NCI-H2227 (cell line): ENCODE data around the gene BRD3OS.
"Not testable (repeated sequence)": the region's sequence is repeated elsewhere in the genome, so short reads cannot be mapped to it uniquely, and the experiment has no call there.

ENCODE experiments used
- DNase-seq: peaks from one replicate; lab custom pipeline; 2025; ENCODE audit not compliant: unreplicated experiment; lab: John Stamatoyannopoulos, UW

The BRD3OS gene

DNA sequence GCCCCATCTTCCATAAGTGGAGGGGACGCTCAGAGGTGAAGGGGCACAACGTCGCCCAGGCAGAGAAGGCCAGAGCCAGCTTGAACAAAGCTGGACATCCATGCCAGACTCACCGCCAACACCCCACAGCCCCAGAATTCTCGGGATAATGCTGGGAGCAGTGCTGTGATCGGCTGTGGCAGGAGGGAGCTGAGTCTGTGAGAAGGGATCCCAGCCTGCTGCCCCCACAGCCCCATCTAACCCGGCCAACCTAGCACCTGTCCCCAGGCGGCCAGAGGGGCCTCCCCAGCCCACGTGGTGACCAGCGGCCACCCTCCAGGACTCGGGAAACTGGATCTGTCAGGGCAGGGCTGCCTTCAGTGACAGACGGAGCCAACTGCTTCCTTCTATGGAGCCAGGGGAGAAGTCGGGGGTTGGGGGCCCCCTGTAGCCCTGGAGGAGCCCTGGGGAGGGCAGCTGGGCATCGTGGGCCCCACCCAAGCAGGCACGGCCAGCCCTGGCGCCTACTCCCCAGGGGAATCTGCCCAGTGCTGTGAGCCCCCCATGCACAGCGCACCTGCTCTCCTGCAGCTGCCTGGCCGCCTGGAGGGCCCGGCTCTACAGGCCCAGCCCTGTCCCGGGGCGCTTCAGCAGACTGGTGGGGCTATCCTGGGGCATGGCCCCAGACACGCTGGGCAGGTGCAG lies 36.5 kb downstream of the BRD3OS start:
- no peak for DNase-seq

DNA sequence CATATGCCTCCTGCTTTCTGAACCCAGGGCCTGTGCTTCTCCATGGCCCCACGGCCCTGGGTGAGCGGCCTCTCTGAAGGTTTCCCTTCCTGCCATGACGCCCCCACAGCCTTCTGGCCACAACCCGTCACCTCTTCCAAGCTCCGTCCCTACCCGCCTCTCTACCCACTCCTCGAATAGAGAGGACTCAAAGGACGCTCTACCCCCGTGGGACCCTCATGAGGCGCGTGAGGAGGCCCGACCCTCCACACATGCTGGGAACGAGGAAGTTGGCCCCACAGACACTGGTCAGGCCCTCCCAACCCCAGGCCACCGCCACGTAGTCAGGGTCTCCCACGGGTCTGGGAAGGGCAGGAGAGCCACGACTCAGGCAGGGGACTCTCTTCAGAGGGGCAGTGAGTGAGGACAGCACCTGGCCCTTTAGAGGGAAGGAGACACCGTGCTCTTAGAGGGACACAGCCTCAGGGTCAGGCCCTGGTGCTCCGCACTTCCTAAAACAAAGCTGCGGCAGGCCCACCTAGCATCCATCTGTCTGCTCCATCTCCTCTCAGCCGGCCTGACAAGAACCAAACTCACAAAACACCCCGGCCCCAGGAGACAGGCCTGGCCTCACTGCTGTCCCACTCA lies 37.3 kb downstream of the BRD3OS start:
- no peak for DNase-seq

DNA sequence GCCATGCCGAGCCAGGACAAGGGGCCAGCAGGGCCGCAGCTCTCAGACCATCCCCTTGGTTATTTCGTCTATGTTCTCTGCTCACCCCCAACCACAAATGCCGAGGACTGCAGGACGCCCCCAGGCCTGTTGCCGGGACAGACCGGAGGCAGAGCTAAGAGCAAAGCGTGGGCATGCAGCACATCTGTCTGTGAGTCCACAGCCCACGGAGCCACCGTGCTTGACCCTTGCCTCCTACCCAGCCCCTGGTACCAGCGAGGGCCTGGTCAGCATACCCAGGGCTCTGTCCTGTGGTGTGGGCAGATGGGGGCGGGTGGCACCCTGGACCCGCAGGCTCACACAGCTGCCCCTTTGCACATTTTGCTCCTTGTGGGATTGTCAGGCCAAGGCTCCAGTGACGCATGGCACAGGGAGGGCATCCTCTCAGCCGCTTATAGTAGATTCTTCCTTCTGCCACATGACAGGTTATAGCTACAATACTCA lies 37.8 kb downstream of the BRD3OS start:
- DNase-seq, result no peak

DNA sequence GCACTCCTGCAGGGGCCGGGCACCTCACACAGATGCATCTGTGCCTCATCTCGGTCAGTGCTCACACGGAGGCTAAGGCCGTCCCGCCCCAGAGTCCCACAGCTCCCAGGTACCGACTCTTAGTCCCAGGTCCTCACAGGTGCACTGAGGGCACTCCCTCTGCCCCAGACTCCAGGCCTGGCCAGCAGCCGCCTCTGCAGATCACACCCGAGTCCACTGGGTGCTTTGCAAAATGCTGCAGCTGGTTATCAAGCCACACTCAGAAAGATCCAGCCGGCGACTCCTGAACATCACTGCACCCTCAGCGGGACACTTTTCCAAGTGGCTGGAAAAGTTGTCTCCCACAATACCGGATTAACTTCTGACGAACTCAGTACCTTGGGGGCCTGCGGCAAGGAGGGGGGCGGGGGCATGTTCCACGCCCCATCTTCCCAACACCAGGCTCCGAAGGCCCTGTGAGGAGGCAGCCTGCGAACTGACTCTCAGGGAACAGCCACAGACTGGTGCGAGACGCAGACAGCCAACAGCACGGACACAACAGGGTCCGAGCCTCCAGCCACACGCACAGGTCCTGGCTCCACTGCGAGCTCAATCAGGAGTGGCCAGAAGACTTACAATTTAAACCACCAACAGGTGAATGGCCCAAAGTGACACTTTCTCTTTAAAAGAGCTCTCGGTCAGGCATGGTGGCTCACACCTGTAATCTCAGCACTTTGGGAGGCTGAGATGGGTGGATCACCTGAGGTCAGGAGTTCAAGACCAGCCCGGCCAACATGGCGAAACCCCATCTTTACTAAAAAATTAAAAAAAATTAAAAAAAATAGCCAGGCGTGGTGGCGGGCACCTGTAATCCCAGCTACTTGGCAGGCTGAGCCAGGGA lies 38.5 kb downstream of the BRD3OS start:
- no peak for DNase-seq

DNA sequence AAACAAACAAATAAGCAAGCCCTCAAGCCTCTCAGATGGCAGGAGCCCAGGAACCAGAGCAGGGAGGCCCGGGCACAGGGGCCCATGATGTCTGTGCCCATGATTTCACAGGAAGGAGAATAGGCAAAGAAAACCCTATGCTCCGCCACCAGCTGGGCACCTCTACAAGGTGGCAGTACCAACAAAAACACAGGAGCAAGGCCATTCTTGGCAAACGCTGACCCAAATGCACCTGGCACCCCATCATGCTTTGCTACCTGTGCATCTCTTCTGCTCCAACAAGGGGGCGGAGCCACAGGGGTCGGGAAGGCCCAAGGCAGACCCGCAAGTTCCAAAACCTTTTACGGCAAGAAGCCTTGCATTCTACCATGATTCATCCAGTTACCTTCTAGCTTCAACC lies 39.4 kb downstream of the BRD3OS start:
- no peak for DNase-seq

GRCh38 chr9:134065612-134066419 lies 40.5 kb downstream of the BRD3OS start:
- no peak for DNase-seq

DNA sequence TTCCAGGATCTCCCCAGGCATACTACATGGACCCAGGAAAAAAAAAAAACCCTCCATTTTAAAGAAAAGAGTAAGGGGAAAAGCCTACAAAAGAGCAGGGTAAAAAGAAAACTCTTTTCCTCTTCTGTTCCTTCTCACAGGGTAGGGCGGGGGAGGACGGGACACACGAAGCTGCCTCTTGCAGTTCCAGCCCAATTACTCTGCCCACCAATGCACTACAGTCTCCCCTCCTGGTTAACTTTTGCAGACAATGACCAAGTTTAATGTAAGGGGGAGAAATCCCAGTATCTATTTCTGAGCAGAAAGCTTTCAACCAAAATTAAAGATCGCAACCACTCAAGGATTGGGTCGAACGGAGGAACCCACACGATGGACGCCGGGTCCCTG lies 41.2 kb downstream of the BRD3OS start:
- no peak for DNase-seq

GRCh38 chr9:134066913-134067851 lies 41.9 kb downstream of the BRD3OS start:
- DNase-seq, result peak; percentile 61

DNA sequence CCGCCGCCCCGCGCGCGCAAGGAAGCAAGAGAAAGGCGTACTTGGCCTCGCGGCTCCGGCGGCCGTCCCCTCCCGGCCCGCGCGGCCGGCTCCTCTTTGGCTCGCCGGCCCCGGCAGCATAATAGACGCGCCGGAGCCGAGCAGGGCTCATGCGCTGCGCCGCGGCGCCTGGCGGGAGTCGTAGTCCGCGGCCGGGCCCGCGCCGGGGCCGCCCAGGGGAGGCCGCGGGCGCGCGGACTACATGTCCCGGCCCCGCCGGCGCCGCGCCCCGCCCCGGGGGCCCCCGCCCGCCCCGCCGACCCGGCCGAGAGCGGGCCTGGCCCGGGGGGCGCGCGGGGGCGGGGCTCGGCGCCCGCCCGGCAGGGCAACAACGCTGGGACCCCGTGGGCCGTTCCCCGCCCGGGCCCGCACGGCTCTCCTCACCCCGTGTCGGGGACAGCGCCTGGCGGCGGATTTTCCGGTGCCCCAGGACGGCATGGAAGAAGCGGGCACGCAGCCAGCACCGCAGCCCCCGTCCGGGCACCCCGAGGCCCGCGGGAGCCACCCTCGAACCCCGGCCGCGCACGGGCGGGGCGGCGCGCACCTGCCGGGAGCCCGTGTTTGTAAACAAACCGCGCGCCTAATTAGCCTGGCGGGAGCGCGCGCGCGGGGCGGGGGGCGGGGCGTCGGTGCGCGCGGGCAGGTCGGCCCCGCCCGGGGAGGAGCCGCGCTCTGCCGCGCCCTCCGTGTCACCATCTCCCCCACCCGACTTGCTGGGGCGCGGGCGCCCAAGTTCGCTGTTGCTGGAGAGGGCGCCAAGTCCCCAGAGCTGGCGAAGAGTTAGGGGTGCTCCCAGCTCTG lies 42.8 kb downstream of the BRD3OS start, which contains the start of gene BRD3:
BRD3 (minus strand) TSS at position 123 of the 840 bp plus-strand sequence. CDS start 14,549 bp downstream, outside the sequence.
- peak; percentile 93 for DNase-seq

GRCh38 chr9:134068744-134069479 lies 43.6 kb downstream of the BRD3OS start:
- no peak for DNase-seq

DNA sequence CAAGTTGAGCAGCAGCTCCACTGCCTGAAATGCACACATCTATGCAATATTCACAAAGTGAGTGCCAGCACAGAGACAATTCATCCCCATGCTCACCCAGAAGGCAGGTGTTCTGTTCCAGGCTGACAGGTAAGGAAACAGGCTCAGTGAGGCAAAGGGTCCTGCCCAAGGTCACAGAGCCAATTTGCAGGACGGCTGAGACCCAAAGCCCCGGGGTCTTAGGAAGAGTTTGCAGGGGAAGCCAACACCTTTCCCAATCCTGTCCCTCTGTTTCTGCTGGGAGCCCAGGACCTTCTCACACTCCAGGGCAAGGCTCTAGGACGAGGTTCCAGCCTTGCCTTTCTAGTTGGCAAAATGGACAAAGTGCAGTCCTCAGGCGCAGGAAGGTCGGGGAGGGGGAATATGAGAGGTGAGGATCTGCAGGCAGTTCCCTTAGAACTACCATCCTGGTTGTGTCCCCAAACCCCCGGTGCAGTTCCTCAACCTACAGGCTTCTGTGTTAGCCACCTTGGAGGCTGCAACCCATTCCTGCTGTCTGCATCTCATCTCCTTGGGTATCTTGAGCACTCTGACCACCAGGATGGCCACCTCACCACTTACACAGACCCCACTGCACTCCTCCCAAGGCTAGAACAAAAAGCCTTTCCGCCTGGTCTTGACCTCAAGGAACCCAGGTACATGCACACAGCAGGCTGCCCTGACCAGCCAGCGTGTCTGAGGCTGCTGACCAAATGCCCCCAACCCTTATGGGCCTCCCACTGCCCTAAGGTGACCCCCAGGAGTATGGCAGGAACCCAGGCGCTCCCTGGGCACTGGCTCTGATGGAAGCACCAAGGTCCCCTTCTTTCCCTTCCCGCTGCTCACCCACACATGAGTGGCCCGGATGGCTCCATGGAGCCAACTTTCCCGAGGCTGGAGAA lies 44.5 kb downstream of the BRD3OS start:
- DNase-seq, result no peak

- no peak for DNase-seq
Observed at GRCh38 chr9:134071149-134071548, 45.9 kb downstream of the BRD3OS start.

GRCh38 chr9:134072683-134073082 lies 47.4 kb downstream of the BRD3OS start:
- not testable (repeated sequence) for DNase-seq

DNA sequence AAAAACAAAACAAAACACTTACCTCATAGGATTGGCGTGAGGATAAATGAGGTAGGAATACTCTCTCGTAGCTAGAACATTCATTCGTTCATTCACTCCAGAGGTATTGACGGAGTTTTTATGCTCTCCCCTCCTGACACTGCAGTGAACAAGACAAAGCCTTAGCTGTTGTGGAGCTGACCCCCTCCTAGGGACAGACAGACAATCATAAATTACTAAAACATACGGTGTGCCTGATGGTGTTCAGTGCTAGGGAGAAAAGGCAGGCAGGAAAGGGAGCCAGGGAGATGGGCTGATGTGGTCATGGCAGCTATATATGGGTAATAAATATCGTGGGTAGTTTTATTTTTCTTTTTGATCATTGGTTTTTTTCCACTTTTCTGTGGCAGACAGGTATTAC lies 48.2 kb downstream of the BRD3OS start:
- no peak for DNase-seq

DNA sequence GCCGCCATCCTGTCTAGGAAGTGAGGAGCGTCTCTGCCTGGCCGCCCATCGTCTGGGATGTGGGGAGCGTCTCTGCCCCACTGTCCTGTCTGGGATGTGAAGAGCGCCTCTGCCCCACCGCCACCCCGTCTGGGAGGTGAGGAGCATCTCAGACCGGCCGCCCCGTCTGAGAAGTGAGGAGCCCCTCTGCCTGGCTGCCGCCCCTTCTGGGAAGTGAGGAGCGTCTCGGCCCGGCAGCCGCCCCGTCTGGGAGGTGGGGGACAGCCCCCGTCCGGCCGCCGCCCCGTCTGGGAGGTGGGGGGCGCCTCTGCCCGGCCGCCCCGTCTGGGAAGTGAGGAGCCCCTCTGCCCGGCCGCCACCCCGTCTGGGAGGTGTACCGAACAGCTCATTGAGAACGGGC lies 50.4 kb downstream of the BRD3OS start:
- DNase-seq, result not testable (repeated sequence)

DNA sequence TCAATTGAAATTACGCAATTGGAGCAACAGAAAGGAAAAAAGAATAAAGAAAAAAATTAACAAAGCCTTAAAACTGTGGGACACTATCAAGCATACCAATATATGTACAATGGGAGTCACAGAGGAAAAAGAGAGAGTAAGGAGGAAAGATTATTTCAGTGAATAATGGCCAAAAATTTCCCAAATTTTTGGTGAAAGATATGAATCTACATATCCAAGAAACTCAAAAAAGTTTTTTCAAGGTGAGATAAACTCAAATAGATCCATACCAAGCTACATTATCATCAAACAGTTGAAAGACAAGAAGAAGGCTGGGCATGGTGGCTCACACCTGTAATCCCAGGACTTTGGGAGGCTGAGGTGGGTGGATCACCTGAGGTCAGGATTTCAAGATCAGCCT lies 51.4 kb downstream of the BRD3OS start:
- DNase-seq, result no peak
